ENCODE results near the gene CMSS1.

The CMSS1 gene

DNA sequence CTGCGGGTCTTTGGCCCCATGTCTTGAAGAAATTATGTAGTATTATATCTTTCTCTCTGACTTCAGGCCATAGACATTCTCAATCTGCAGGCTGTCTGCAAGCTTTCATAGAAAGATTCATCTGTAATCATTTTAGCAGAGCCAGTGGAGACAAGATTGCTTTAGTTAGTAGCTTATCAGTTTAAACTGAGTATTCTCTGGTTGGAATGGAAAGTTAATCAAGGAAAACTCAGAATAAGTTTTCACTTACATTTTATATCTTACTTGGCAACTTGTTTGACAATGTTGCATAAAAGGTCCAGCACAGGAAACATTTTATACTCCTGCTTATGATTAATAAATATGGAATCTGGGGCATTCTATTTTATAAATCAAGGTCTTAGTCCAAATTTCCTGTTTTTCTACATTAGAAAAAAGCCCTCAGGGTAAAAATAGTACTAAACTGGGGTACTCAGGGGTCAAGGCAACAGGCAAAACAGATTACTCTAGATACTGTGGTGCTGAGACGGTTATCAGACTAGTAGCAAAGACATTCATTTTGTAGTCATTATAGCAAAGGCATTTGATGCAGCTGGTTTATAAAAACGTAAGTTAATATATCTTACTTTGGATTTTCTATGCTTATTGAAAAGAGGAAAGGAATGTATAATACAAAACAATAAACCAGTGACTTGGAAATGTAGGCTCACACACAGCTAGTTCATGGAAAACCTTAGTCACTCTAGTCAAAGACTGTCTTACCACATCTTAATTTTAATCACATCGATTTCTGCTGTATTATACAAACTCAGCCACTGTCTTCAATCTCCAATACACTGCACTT is 341.9 kb downstream of the CMSS1 start:
- DNase-seq (ENCODE audit: extremely low read depth in 1 of 2, low read depth in 1 of 2): no peak

DNA sequence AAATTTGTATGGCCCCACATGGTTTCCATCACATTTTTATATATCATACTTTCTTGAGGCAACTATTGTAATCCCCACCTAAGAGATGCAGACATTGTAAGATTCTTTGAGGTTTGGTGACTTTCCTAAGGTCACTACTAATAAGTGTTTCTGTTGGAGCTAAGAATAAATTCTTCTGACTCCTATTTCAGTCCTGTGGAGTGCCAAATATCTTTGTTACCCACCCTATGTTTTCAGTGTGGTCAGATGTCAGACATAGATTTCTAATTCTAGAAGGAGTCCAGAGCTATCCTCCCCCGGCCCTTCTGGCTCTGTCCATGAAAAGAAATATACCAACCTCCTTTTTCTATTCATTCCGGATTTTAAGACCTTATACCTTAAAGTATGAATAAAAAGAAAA is 342.9 kb downstream of the CMSS1 start:
- no peak for DNase-seq (ENCODE audit: extremely low read depth in 1 of 2, low read depth in 1 of 2)

DNA sequence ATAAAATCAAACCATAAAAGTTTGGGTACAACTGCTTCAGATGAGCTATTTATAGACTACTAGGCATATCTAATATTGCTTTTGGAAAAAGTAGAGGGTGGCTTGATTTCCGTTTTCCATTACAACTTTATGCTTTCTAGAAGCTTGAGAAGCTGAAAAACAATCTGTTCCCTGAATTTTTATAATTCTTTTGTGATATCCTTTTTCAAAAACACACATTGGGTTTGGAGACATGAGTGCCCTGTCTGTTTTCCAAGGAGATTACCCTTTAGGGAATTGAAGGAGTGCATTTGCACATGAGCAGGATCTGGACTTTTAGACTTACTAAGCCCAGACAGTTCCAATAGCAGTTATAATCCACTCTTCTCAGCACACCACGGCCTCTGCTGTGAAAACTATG is 346.1 kb downstream of the CMSS1 start:
- DNase-seq (ENCODE audit: extremely low read depth in 1 of 2, low read depth in 1 of 2): no peak

DNA sequence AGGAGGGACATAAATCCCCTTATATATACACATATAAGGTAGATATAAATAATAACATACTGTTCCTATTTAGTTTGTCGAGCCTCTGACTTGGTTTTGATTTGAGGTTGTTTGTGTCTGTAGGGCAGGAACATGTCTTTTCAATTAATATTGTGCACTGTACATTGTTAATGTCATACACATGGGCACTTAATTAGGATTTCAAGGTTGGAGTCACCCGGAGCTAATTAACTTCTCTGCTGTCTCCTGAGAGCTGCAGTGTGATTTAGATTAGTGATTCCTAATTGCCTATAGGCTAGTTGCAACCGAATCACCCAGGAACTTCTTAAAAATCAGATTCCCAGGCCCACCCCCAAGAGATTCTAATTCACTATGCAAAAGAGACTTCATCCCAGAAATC is 347.1 kb downstream of the CMSS1 start:
- DNase-seq (ENCODE audit: extremely low read depth in 1 of 2, low read depth in 1 of 2): no peak

DNA sequence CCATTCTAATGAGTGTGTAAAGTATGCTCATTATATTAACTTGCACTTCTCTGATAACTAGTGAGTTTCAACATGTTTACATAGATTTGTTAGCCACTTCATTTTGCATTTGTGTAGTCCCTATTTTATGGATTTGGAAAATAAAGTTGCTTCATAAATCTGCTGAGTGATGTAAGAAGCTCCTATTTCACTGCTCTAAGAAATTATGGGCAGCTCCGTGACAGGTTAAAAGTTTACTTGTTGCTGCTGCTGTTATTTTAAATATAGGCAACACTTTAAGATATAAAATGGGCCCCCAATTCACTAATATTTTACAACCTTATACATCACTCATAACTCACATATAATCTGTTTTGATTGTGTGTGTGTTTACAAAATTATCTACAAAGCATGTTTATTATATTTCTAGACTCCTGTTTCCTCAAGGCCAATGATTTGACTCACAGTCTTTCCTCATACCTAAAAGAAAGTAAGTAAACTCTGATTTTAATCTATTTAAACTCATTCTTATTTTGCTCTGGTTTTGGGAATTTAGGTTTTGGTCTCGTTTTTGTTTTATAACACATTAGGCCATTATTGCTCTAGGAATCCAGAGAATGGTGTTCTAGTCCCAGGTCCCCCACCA is 348.4 kb downstream of the CMSS1 start:
- no peak for DNase-seq (ENCODE audit: extremely low read depth in 1 of 2, low read depth in 1 of 2)

DNA sequence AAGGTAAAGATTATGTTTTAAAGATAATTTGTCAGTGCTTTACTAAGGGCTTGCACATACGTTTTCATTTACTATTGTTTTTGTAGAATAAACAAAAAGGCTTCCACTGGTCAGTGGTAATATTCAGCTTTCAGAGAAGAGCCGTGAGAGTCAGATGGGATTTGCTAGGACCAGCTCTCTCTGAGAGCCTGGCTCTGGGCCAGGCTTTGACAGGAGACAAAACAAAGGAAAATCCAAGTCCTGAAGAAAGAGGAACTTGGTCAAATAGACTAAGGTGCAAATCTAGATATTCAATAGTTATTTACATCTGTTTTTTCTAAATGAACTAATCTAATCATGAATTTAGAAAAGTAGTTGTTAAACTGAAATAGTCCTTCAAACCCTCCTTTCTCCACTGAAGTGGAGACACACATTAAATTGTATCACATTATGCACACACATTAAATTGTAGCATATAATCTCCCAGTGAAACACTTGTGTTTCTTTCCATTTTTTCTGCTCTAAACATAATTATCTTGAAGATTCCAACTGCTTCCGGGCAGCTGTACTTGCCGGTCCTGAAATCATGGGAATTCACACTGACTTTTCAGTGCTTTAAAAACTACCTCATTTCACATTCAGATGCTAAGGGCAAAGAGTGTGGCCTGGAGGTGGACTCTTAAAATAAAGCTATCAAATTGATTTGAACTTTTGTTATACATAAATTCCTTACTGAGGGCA is 351.7 kb downstream of the CMSS1 start:
- no peak for DNase-seq (ENCODE audit: extremely low read depth in 1 of 2, low read depth in 1 of 2)

DNA sequence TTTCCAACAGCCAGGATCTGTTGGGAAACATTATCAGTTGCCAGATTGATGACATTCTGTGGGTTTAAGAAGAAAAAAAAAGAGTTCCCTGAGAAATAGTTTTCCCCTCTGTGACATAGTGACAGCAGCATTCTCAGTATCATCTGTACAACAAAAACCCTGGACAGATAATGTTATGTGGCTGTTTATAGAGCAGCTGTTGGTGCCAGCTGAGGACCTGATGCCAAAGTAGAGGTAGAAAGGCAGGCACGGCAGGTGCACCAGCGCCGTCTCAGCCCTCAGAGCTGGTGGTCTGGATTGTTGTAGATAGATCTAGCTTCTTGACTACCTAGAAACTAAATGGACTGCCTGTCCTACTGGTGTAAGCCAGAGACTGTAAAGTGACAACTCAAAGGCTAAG is 352.8 kb downstream of the CMSS1 start:
- DNase-seq (ENCODE audit: extremely low read depth in 1 of 2, low read depth in 1 of 2): no peak

DNA sequence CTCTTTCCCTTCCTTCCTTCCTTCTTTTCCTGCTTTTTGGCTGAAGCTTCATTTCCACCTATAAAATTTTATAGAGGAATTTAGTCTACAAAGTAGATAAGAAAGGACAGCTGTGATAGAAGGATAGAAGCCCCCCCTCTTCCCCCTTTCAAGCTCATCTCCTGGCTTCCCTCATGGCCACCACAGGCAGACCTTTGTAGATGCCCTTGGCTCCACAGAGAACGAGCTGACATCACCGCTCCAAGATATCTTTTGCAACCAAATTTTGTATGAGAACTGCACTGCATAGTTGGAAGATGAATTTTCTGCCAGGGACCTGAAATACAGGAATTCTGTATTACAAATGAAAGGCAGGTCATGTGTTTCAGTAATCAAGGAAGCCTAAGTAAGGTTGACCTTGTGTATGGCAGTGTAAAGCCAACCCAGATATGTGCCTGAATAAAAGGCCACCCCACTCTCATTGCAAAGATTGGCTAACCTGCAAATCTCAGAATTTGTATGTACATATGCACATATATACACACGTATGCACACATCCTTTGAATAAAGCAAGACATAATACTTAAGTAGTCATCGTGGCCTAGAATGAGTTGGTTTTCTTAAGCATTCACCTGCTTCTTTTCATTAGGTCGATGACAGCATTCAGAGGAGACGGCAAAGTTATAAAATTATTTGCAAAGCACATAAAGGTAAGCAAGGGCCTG is 353.7 kb downstream of the CMSS1 start:
- DNase-seq (ENCODE audit: extremely low read depth in 1 of 2, low read depth in 1 of 2): no peak

DNA sequence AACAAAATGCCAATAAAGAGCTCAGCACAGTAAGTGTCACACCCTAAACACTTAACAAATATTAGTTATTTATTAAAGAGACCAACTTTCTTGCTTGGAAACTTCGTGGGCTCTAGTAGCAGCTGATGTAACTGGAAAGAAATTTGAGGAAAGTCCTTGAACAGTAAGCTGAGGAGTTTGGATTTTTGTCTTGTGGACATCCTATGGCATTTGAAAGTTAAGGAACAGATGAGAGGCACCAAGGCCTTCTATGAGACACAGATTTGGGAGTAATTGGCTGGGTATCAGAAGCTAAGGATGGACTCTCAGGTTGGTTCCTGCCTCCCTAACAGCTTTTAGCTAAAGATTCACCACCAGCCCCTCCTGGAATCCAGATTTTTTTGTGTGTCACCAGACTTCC is 356.3 kb downstream of the CMSS1 start:
- no peak for DNase-seq (ENCODE audit: extremely low read depth in 1 of 2, low read depth in 1 of 2)

DNA sequence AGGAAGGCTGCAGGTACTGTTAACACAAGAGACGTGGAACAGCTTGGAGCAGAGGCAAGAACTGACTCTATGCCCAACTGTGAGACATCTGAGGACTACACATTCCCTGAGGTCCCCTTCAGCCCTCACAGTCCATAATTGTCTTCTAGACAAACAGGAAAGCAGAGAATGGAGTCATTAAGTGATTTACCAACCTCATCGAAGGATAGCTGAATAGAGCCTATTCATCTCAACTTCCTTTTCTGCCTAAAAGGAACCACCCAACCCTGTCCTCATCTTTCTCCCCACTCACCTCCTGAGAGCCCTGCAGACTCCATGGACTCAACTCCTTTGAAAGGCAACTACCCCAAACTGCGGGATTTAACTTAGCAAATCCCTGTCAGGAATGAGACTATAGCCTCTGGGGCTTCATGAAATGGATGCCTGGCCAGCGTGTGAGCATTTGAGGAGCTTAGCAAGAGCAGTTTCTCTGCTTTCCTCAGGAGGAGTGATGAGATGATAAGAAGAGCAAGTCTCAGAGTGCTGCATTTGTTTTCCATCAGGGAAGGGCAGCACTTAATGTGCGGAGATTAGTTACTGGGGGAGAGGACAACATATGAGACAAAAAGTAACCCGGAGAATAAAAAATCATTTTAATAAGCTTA is 358.1 kb downstream of the CMSS1 start:
- DNase-seq (ENCODE audit: extremely low read depth in 1 of 2, low read depth in 1 of 2): no peak

DNA sequence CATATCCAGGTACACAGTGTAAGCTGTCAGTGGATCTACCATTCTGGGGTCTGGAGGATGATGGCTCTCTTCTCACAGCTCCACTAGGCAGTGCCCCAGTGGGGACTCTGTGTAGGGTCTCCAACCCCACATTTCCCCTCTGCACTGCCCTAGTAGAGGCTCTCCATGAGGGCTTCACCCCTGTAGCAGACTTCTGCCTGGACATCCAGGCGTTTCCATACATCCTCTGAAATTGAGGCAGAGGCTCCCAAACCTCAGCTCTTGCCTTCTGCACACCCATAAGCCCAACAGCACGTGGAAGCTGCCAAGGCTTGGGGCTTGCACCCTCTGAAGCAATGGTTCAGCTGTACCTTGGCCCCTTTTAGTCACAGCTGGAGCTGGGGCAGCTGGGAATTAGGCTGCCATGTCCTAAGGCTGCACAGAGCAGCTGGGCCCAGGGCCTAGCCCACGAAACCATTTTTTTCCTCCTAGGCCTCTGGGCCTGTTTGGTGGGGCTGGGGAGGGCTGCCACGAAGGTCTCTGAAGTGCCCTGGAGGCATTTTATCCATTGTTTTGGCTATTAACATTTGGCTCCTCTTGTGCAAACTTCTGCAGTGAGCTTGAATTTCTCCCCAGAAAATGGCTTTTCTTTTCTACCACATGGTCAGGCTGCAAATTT is 362.2 kb downstream of the CMSS1 start:
- DNase-seq (ENCODE audit: extremely low read depth in 1 of 2, low read depth in 1 of 2): no peak

DNA sequence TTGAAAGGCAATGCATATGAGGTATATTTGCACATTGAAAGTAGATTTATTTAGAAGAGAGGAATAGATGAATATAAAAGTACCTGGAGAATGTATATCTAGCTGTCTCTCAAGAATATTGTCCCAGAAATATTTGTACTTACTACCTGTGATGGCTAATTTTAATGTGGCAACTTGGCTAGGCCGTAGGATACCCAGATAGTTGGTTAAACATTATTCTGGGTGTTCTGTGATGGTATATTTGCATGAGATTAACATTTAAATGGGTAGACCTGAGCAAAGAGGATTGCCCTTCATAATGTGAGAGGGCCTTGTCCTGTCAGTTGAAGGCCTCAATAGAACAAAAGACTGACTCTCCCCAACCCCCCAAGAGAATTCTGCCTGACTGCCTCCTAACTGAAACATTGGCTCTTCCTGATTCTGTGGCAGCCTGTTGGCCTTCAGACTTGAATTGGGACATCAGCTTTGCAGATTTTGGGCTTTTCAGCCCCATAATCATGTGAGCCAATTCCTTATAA is 366.0 kb downstream of the CMSS1 start:
- DNase-seq (ENCODE audit: extremely low read depth in 1 of 2, low read depth in 1 of 2): no peak

DNA sequence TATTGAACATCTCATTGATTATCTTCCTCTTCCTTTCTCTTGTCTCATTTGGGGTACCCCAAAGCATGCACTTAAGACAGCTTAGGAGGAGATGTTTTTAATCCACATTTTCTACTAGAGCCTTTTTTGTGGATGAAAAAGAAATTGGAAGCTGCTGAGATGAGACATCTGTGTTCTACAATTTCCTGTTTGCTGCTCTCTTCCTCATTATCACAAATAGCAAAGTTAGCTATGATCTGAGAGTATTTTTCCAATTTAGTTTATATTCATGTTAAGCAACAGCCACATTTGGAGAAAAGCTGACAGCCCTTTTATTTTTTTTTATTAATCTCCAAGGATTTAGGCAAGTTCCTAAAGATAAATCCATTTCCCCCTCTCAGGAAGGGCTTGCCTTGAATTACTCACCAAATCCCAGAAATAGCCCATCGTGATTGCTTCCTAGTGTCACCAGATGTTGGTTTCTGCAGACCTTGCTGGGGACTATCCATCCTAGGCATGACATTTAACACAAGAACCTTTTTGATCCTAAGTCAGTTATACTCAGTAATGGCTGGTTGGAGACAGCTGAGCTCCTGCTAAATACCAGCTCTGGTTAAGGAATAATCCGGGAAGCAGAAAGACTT is 367.4 kb downstream of the CMSS1 start:
- DNase-seq (ENCODE audit: extremely low read depth in 1 of 2, low read depth in 1 of 2): no peak

DNA sequence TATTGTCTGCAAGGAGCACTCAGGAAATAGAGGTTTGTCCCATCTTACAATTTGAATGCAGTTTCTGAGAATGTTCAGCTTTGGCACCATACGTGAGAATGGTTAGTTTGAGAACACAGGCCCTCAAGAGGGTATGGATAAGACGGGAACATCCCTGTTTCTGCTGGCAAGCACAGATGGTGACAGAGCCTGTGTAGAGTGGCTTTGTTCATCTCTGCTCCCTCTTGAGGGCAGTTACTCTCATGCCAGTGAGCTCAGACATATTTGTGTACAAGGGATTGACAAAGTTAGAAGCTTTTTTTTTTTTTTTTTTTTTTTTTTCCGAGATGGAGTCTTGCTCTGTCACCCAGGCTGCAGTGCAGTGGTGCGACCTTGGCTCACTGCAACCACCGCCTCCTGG is 368.2 kb downstream of the CMSS1 start:
- no peak for DNase-seq (ENCODE audit: extremely low read depth in 1 of 2, low read depth in 1 of 2)

DNA sequence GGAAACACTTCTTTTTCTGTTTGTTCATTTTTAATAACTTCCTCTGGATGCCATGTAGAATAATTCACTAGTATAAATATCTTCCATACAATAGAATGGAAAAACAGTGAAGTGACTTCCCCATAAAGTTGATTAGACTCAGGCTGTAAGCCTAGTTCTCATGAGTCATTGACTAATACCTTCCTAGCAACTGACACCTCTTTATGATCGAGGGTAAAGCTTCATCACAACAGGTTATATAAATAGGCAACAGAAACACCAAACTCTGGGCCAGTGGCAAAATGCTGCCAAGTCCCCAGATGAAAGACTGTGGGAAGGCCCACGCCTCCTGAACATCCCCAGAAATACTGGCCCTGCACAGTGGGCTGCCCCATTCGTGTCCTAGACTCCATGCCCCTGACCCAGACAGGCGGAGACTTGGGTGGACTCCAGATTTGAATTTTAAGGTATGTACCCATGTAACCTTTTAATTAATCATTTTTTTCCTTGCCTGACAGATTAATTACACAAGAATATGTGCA is 371.8 kb downstream of the CMSS1 start:
- no peak for DNase-seq (ENCODE audit: extremely low read depth in 1 of 2, low read depth in 1 of 2)

DNA sequence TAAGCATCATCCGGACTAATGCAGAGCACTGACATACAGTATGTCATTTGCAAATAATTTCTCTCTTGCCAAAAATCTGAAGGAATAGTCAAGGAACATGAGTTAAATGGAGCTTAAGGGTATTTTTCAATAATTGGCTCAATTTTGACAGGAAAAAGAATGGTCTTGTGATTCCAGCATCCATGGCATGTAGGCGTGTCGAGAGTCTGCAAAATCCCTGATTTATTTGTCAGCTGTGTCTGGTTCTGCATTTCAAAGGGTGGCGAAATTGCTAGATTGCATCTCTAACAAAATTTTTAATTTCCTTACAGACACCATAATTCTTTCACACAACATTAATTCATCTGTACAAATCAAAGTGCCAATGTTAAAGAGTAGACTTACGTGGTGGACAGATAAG is 377.7 kb downstream of the CMSS1 start:
- DNase-seq (ENCODE audit: extremely low read depth in 1 of 2, low read depth in 1 of 2): no peak

DNA sequence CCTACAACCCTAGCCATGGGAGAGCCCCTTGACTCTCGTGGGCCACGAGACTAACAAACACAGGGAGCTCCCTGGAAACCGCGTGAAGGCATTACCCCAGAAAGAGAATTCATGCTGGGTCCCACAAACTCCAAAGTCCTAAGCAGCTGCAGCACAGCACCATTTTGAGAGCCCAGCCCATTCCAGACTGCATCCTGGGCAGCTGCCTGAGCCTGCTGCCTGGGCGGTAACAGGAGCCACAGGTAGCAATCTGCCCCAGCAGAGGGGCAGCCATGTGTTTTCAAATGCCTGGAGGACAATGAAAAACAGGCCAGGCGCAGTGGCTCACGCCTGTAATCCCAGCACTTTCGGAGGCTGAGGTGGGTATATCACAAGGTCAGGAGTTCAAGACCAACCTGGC is 380.2 kb downstream of the CMSS1 start:
- no peak for DNase-seq (ENCODE audit: extremely low read depth in 1 of 2, low read depth in 1 of 2)

DNA sequence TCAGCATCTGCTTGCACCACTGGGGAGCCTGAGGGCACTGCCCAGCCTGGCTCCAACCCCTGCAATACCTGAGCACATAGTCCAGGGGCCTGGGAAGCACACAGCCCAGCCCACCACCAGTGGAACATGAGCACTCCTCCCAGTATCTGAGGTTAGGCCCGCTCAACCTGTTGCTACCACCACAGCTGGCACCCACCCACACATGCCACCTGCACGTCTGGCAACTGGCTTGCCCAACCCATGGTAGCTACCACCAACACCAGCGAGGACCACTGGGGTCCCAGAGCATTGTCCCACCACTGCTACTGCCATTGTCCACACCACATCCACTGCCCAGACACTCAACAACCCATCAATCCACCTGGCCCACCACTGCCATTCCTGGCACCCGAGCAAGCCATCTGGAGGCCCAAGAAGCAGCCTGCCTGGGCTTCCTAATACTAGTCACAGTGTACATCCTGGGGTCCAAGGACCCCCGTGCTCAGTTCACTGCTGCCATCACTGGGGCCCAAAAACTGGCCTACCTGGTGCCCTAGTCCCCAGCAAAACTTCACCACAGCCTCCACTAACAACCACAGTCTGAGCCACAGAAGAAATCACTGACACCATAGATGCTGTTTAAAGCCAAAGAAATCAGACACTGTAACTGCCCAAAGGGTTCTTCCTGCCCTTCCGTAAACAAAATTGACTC is 381.1 kb downstream of the CMSS1 start:
- DNase-seq (ENCODE audit: extremely low read depth in 1 of 2, low read depth in 1 of 2): no peak

DNA sequence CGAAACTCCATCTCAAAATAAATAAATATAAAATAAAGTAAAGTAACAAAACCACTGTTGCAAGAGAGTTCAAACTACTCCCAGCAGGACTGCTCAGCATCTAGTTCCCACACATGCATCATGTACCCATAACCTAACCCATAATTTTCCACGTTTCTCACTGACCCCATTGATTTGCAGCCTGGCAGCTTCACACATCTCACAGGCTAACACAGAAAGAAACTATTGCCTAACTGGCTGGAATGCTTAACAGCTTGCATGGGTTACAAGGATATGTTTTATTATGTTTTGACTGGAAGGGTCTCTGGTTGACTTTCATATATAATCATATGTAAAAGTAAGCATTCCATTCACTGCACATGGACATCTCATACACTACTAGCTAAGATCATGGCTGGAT is 387.5 kb downstream of the CMSS1 start:
- DNase-seq (ENCODE audit: extremely low read depth in 1 of 2, low read depth in 1 of 2): no peak
